ENCODE data around the gene WDR45B. TPM values are rescaled to one million over a fixed set of nuclear protein-coding genes. Genes with fewer than 3 reads are reported as not detected.

WDR45B gene
- total RNA-seq, 1 donor from 2014 or later, result 75.6 TPM

DNA sequence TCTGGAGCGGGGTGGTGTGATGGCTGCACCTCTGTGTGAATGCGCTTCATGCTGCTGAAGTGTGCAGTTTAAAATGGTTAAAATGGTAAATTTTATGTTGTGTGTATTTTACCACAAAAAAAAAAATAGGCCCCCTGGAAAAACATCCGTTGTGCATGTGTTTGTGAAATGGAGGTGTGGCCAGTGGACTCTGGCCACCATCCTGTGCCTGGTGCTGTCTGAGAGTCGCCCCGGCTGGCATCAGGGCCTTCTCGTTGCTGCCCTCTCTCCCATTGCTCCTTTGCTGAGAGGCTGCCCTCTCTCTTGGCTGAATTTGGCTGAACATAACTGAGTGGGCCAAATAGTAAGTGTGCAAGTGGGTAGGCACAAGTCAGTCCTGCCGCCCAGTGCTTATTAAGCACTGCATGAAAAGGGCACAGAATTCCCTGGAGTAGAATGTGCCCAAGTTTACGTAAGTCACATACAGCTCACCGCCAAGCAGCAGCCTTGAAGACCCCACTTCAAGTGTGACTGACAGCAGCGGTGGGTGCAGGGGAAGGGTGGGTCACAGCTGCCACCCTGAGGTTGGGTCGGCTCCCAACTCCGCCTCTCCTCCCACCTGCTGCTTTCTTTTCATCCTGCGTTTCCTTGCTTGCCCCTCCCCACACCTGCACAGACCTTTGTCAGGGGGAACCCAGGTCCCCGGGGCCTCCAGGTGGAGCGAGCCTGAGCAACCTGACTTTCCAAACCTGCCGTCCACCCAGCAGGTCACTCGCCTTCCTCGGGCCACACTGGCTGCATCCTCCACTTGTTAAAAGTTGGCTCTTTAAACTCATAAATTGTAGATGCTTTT is 81.9 kb downstream of the WDR45B start:
- Mint-ChIP-seq H3K27ac (ENCODE audit: unreplicated experiment) (no peak overlapping the region), H3K4me3 (ENCODE audit: unreplicated experiment) (no peak overlapping the region), H3K27me3 (ENCODE audit: unreplicated experiment) (no peaks in the 10 kb centered on the region), H3K4me1 (ENCODE audit: unreplicated experiment) (peaks cover 40% of the 10 kb centered on the region), H3K9me3 (ENCODE audit: unreplicated experiment) (no peaks in the 10 kb centered on the region), H3K36me3 (ENCODE audit: unreplicated experiment) (peaks cover 13% of the 10 kb centered on the region)
- no peak for DNase-seq (ENCODE audit: extremely low spot score, unreplicated experiment)
- TF ChIP-seq, protein P1, sequence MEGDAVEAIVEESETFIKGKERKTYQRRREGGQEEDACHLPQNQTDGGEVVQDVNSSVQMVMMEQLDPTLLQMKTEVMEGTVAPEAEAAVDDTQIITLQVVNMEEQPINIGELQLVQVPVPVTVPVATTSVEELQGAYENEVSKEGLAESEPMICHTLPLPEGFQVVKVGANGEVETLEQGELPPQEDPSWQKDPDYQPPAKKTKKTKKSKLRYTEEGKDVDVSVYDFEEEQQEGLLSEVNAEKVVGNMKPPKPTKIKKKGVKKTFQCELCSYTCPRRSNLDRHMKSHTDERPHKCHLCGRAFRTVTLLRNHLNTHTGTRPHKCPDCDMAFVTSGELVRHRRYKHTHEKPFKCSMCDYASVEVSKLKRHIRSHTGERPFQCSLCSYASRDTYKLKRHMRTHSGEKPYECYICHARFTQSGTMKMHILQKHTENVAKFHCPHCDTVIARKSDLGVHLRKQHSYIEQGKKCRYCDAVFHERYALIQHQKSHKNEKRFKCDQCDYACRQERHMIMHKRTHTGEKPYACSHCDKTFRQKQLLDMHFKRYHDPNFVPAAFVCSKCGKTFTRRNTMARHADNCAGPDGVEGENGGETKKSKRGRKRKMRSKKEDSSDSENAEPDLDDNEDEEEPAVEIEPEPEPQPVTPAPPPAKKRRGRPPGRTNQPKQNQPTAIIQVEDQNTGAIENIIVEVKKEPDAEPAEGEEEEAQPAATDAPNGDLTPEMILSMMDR (IDR thresholded peaks at IDR 0.05), result no peak

DNA sequence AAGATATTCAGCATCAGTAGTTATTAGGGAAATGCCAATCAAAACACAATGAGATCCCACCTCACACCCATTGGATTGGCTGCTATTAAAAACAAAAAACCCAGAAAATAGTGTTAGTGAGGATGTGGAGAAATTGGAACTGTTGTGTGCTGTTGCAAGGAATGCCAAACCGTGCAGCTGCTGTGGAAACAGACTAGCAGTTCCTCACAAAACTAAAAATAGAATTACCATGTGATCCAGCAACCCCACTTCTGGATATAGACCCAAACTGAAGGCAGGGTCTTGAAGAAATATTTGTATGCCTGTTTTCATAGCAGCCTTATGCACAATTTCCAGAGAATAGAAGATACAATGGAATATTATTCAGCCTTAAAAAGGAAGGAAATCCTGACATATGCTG is 82.7 kb downstream of the WDR45B start:
- H3K27ac Mint-ChIP-seq (ENCODE audit: unreplicated experiment), result no peak overlapping the region
- TF ChIP-seq, protein P1 (IDR thresholded peaks at IDR 0.05), result no peak
- H3K4me3 Mint-ChIP-seq (ENCODE audit: unreplicated experiment), result no peak overlapping the region
- DNase-seq (ENCODE audit: extremely low spot score, unreplicated experiment), result no peak
- H3K9me3 Mint-ChIP-seq (ENCODE audit: unreplicated experiment), result no peaks in the 10 kb centered on the region
- peaks cover 47% of the 10 kb centered on the region for H3K4me1 Mint-ChIP-seq (ENCODE audit: unreplicated experiment)
- H3K27me3 Mint-ChIP-seq (ENCODE audit: unreplicated experiment), result no peaks in the 10 kb centered on the region
- peaks cover 13% of the 10 kb centered on the region for H3K36me3 Mint-ChIP-seq (ENCODE audit: unreplicated experiment)

Small RNAs within 50 kb of the gene (microRNA-seq; reads per million reads assigned to microRNA genes)
- gene MIR4525 (ENCODE audit: unreplicated experiment), result 1.6 reads per million

Other genes with a start within 250 kb of the WDR45B start
- gene HEXD, start 230.1 kb downstream of the WDR45B start, total RNA-seq, result 21.9 and 26.5 TPM in 2 replicates
- gene OGFOD3, start 229.9 kb downstream of the WDR45B start, total RNA-seq, result 30.7 and 32.8 TPM in 2 replicates
- gene CYBC1, start 197.7 kb downstream of the WDR45B start, total RNA-seq, result 69.8 and 78.7 TPM in 2 replicates
- gene NARF, start 189.7 kb downstream of the WDR45B start, total RNA-seq, result 65.7 and 72.8 TPM in 2 replicates
- 59.9 and 65.1 TPM in 2 replicates for gene FOXK2, start 128.7 kb downstream of the WDR45B start, total RNA-seq
- gene RAB40B, start 50.3 kb upstream of the WDR45B start, total RNA-seq, result 13.4 and 14.7 TPM in 2 replicates
- 31.7 and 33.0 TPM in 2 replicates for gene FN3KRP, start 68.3 kb upstream of the WDR45B start, total RNA-seq
- 22.9 and 25.2 TPM in 2 replicates for gene FN3K, start 87.2 kb upstream of the WDR45B start, total RNA-seq
- gene TBCD, start 103.6 kb upstream of the WDR45B start, total RNA-seq, result 74.0 and 75.7 TPM in 2 replicates
- not detected in 2 replicates for gene ZNF750, start 191.6 kb upstream of the WDR45B start, total RNA-seq

Data from osteocyte (in vitro differentiated cells).